GM12801 (cell line): ENCODE results near the gene PIEZO2.

Experiments
- TF ChIP-seq, protein P1 (sequence below): IDR thresholded peaks from one replicate; pipeline ENCODE4 v1.5.1; 2011; ENCODE audit warnings: control low read depth; ENCODE audit not compliant: insufficient read length; ENCODE audit errors: extremely low read depth

The PIEZO2 gene

DNA sequence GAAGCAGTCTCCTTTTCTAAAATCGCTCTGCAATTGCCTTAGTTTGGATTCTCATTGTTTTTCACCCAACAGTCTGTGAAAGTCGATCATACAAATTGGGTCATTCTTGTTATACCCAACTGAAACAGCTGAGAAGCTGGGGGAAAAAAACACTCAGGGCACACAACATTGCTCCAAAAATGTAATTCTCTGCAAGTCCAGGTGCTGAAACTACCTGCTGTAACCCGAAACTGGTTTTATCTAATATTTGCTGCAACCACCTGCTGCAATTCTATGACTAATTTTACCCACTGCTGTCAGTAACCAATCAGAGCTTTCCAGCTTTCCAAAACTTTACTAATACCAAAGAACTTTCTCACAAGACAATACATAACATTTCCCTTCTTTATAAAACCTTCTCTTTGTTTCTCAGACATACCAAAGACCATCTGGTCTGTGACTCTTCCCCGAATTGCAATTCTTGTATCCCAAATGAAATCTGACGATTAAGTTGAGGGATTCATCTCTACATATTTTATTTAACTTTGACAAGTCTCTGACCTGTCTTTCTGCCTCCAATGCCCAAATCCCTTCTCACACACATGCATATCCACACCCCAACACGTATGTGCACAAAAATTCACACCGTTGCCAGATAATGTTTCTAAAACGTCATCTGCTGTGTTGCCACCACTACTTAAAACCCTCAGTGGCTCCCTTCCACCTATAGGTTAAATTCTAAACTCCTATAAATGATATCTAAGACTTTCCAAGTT lies 198.3 kb downstream of the PIEZO2 start:
- TF ChIP-seq, protein P1, sequence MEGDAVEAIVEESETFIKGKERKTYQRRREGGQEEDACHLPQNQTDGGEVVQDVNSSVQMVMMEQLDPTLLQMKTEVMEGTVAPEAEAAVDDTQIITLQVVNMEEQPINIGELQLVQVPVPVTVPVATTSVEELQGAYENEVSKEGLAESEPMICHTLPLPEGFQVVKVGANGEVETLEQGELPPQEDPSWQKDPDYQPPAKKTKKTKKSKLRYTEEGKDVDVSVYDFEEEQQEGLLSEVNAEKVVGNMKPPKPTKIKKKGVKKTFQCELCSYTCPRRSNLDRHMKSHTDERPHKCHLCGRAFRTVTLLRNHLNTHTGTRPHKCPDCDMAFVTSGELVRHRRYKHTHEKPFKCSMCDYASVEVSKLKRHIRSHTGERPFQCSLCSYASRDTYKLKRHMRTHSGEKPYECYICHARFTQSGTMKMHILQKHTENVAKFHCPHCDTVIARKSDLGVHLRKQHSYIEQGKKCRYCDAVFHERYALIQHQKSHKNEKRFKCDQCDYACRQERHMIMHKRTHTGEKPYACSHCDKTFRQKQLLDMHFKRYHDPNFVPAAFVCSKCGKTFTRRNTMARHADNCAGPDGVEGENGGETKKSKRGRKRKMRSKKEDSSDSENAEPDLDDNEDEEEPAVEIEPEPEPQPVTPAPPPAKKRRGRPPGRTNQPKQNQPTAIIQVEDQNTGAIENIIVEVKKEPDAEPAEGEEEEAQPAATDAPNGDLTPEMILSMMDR = no peak

DNA sequence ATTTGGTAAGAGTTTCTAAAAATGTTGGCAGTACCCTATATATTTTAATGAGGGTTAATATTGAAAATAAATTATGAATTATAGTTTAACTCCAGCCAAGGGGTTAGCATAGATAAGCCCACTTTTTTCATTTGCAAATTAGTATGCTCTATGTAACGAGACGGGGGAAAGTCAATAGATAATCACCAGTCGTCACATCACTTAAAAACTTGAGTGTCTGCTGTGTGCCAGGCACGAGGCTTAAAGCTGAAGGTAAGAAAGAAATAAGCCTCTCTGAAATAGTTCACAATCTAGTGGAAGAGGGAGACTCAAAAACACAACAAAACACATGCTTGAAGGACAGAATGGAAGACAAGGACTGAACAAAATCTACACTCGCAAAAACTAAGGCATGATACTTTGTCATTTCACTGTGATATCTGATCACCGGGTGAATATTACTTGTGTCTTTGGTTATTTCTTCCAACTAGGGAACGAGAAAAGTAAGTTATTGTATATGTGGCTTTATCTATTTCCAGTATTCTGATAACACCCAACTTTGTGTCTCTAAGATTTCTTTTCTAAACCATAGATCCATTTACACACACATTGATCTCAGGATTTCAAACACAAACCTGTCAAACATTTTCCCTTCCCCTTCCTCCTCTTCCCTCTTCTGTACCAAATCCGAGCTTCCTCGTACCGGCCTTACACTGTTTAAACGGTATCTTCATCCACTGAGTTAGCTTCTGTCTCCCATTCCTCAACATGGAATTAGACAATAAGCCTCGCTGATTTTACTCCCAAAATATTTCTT lies 199.1 kb downstream of the PIEZO2 start:
- TF ChIP-seq, protein P1 = no peak

DNA sequence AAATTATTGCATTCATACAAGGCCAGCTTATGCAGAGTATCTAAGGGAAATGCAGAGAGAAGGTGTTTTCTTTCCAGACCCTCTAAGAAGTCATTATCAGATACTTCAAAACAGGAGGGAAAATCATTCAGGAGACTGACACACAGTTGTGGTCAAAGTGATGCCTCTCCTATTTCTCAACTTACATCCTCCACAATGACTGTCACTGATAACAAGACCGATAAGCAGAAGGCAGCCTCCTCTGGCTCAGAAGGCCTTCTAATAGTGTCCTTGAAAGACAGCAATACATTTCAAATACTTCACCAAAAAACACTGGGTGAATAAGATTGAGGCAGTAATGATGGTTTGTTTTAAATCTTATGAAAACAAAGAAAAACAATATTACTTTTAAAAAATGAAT lies 199.7 kb downstream of the PIEZO2 start:
- TF ChIP-seq, protein P1 = no peak

DNA sequence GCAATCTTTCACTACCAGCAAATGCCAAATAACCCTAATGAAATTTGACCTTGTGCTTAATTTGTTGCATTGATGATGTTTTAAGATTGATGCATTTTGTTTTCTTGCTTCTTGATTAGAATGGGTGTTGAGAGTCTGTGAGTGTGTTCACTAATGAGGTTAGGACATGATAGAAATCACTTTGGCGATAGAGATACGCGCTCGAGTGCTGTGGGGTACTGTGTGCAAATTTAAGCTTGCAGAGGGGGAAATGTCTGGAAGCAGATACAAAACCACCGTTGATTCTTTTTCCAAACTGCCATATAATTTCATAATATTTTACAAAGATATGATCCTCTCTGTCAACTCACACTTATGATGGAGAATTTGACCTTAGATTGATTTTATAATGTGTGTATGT lies 200.9 kb downstream of the PIEZO2 start:
- TF ChIP-seq, protein P1 = no peak

DNA sequence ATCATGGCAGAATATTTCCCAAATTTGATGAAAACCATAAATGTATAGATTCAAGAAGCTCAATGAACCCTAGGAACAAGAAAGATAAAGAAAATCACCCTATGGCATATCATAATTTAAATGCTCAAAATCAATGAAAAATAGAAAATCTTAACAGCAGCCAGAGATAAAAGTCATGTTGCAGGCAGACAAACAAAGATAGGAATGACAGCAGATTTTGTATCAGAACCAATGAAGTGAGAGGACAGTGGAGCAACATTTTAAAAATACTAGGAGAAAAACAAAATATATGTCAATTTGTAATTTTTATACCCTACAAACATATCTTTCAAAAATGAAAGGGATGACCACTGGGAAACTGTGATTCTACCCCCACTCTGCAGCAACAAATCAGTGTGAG lies 203.3 kb downstream of the PIEZO2 start:
- TF ChIP-seq, protein P1 = no peak

DNA sequence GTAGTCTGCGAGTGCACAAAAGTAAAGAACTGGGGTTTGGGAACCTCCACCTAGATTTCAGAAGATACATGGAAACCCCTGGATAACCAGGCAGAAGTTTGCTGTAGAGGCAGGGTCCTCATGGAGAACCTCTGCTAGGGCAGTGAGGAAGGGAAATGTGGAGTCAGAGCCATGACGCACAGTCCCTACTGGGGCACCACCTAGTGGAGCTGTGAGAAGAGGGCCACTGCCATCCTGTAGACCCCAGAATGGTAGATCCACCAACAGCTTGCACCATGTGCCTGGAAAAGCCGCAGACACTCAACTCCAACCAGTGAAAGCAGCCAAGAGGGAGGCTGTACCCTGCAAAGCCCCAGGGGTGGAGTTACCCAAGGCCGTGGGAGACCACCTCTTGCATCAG lies 206.4 kb downstream of the PIEZO2 start:
- TF ChIP-seq, protein P1 = no peak

DNA sequence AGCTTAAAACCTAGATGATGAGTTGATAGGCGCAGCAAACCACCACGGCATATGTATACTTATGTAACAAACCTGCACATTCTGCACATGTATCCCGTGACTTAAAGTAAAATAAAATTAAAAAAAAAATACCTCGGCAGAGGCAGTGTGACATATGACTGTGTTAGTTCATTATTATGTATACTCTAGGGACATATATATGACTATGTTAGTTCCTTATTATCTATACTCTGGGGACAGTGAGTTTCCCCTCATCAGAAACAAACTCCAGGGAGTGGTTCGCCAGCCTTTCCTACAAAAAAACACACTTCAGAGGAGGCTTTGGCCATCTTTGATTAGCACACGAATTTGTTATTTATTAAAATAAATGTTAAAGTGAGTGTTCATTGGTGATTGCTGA lies 209.5 kb downstream of the PIEZO2 start:
- TF ChIP-seq, protein P1 = no peak
